Epithelial cell of prostate (primary cell): Measurements from ENCODE around the gene GLMN.

Source experiments
- DNase-seq: peaks from one replicate; pipeline ENCODE4 v3.0.0-alpha.2; 2011; ENCODE audit warnings: low read depth, low spot score
- H3K27ac ChIP-seq: fragments of 450-650 bp; 2 replicates; pipeline ENCODE4 v1.5.1; 2017; ENCODE audit warnings: mild to moderate bottlenecking

Gene GLMN, protein sequence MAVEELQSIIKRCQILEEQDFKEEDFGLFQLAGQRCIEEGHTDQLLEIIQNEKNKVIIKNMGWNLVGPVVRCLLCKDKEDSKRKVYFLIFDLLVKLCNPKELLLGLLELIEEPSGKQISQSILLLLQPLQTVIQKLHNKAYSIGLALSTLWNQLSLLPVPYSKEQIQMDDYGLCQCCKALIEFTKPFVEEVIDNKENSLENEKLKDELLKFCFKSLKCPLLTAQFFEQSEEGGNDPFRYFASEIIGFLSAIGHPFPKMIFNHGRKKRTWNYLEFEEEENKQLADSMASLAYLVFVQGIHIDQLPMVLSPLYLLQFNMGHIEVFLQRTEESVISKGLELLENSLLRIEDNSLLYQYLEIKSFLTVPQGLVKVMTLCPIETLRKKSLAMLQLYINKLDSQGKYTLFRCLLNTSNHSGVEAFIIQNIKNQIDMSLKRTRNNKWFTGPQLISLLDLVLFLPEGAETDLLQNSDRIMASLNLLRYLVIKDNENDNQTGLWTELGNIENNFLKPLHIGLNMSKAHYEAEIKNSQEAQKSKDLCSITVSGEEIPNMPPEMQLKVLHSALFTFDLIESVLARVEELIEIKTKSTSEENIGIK

DNA sequence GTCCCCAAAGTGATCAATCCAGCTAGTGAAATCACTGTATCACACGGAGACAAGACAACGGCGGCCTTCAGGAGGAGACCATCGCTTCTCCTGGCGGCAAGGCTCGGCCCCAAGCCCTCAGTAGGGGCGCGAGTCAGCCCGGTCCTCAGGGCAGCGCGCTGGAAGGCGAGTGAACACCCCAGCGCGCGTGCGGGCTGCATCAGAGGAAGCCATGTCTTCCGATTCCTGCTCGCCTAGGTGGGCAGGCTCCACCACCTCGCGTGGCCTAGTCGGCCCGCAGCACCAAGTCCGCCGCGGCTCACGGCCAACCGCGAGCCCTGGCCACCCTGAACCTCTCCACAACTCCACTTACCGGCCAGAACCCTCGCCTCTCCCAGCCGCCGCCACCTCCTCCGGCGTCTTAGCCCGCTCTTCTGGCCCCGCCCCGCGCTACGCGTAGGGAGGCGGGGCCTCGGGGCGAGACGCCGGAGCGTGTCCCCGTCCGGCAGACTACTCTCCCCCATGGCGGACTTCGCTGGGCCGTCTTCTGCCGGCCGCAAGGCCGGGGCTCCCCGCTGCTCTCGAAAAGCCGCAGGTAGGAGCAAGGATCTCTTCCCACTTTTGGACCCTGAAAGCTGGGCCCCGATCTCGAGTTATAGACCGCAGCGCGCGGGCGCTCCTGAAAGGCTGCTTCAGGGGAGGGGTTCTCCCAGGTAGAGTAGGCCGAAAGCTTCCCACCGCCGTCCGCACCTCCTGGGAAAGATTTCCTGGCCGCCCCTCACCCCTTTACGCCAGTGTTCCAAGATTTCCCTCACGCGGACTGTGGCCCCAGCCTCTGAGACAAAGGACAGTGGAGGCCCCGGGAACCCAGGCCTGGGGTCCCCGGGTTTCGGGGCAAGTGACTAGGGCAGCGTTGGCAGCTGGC lies at the start of gene GLMN, which contains the start of gene RPAP2:
Gene GLMN, minus strand, starts transcription at position 415 of the 904 bp plus-strand sequence. CDS start 988 bp downstream, outside the sequence.
Gene RPAP2, plus strand, starts transcription at position 487 of the 904 bp plus-strand sequence. Its CDS starts 15 bp downstream, at position 502.
- peak within 1 kb of the TSS; percentile 69 for H3K27ac ChIP-seq
- peak; percentile 20 for DNase-seq

DNA sequence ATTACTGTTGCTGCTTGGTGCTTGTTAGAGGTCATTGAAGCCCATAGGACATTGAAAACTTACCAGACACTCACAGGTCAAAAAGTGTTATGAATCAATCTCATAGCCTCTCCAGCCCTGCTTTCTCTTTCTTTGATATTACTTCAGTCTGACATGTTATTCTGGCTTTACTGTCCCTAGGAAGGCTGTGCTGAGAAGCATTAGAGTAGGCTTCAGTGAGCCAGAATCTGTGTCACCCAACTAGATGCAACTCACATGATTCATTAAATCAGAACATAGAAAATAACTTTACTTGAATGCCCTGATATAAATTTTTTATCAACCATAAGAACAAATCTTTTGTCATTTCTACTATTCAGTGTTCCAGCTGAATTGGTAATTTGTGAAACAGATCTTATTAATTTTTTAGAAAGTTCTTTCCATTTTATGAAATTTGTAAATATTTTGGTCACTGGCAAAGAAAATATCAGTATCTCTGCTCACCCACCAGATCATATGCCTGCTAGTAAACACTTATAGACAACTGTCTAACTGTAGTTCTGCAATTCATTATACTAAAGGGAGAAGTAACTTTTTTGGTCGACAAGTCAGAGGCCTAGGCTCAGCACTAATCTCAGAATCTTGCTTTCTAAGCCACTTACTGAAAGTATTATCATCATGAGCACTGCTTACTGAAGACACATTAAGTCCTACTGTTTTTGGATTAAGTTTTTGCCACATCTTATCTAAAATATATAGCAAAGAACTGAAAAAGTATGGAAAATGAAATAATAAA lies 48.3 kb upstream of the GLMN start:
- no peak overlapping the region for H3K27ac ChIP-seq
- DNase-seq: no peak

DNA sequence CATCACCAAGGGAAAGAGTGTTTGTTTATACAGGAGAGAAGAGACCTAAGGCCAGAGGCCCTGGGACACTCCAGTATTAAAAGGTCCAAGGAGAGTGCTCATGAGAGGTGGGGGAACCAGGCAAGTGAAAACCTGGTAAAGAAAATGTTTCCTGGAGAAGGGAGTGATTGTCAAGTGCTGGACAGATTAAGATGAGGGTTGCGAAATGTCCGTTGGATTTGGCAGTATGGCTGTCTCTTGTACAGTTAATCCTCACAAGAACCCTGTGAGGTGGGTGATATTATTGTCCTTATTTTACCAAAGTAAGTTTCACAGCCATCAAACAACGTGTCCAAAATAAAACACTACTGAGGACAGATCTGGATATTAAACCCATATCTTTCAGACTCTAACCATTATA lies 44.3 kb upstream of the GLMN start:
- no peak for DNase-seq
- H3K27ac ChIP-seq: no peak overlapping the region

DNA sequence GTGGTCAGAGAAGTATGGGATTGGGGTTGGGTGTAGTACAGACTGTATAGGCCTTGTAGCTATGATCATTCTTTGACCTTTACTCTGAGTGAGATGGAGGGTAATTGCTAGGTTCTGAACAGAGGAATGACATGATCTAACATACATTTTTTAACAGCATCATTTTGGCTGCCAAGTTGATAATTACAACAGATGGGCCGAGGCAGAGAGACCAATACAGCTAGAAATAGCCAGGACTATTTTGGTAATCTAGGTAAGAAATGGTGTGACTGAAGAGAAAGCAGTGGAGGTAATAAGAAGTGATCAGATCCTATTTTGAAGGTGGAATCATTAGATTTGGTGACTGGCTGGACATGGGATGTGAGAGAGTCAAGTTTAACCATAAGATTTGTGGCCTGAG lies 43.6 kb upstream of the GLMN start:
- no peak overlapping the region for H3K27ac ChIP-seq
- no peak for DNase-seq

DNA sequence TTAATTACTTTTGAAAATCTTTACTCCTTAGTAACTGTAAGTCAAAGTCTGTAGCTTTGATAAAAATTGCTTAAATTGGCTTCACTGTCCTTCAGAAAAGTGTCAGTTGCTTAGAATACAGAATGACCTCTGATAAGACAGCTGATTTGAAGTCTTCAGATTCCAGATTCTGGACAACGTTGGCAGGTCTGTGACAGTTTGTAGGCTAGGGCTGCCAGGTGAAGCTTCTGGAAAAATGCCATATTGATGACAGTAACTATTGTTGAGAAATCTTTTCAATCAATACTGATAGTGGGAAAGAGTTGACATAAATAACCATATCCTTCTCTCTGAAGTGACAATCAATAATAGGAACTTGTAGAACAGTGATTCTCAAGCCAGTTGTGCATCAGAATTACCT lies 41.4 kb upstream of the GLMN start:
- no peak for DNase-seq

DNA sequence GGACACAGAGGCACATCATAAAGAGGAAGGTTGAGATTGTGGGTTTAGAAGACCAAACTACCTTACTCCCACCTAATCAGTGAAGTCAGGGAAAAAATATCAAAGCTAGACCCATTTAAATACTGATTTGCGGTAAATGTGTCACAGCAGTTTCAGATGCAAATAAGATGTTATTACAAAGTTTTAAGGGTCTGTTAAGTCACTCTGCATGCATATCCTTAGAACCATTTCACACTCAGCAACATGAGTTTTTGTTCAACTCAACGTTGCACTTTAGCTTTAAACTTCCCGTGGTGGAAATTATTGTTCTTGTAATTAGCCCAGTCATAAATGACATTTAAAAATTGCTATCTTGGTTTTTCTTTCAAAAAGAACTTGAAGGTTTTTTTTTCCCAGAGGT lies 34.9 kb upstream of the GLMN start:
- H3K27ac ChIP-seq: no peak overlapping the region
- no peak for DNase-seq

More for the DNA sequence above, 41.4 kb upstream of the GLMN start:
- no peak overlapping the region for H3K27ac ChIP-seq

DNA sequence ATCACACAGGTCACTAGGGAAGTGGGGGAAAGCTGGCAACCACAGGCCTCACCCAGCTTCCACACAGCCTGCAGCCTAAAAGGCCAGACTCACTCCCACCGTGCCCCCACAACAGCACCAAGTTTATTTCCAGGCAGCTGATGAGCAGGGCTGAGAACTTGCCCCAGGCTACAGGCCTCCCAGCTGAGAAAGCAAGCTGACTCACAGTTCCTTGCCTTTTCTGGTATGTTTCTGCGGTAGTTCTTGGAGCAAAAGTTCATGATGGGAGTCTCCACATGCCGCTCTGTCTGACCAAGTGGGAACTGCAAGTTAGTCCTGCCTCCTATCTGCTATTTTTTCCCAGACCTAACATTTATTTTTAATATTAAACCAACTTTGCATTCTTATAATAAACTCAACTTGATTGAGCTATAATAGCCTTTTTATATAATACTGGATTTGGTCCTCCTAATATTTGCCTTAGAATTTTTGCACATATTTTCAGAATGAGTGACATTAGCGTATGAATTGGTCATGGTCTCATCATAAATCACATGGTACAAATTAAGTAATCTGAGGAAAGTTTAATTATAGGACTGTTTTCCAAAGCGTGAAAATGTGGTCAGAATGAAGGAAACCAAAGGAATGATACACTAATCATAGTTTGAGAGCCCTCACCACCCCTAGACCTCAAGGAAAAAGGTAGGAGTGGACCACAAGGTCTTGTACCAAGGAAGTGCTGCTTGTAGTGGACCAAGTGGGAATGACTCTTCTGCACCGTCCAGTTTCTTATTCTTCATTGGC lies 30.8 kb upstream of the GLMN start:
- peak overlapping the region; percentile 71 for H3K27ac ChIP-seq
- peak; percentile 91 for DNase-seq

DNA sequence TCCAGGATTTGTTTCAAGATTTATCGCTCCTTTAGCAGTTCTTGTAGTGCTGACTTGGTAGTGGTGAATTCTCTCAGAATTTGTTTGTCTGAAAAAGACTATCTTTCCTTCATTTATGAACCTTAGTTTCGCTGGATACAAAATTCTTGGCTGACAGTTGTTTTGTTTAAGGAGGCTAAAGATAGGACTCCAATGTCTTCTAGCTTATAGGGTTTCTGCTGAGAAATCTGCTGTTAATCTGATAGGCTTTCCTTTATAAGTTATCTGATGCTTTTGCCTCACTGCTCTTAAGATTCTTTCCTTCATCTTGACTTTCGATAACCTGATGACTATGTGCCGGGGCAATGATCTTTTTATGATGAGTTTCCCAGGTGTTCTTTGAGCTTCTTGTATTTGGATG lies 29.0 kb upstream of the GLMN start:
- peak overlapping the region; percentile 69 for H3K27ac ChIP-seq
- no peak for DNase-seq

DNA sequence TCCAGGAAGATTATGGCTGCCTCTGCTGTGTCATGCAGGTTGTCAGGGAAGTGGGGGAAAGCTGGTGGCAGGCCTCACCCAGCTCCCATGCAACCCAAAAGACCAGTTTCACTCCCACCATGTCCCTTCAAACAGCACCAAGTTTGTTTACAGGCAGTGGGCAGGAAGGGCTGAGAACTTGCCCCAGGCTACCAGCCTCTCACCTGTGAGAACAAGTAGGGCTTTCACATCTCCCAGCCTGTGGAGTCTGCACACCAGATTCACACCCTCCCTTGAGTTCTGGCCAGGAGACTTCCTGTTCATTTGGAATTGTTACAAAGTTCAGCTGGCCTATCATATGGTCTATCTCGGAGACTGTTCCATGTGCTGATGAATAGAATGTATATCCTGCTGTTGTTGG lies 27.9 kb upstream of the GLMN start:
- H3K27ac ChIP-seq: peak overlapping the region; percentile 69
- peak; percentile 95 for DNase-seq

DNA sequence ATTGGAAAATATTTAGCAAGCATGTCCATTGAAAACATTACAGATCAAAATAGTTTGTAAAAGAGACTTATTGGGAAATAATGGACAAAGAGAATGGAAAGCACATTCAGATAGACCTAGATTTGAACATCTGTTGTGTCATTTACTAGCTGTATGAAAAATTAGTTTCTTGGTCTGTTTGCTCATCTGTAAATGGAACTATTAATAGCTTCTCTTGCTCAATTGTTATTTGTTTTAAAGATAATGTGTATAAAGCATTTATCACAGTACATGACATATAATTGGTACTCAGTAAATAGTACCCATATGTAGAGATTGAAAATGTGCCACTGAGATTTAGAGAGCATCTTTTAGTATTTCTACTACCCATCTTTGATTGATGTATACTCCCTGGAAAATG lies 26.0 kb upstream of the GLMN start:
- DNase-seq: no peak
- H3K27ac ChIP-seq: no peak overlapping the region

DNA sequence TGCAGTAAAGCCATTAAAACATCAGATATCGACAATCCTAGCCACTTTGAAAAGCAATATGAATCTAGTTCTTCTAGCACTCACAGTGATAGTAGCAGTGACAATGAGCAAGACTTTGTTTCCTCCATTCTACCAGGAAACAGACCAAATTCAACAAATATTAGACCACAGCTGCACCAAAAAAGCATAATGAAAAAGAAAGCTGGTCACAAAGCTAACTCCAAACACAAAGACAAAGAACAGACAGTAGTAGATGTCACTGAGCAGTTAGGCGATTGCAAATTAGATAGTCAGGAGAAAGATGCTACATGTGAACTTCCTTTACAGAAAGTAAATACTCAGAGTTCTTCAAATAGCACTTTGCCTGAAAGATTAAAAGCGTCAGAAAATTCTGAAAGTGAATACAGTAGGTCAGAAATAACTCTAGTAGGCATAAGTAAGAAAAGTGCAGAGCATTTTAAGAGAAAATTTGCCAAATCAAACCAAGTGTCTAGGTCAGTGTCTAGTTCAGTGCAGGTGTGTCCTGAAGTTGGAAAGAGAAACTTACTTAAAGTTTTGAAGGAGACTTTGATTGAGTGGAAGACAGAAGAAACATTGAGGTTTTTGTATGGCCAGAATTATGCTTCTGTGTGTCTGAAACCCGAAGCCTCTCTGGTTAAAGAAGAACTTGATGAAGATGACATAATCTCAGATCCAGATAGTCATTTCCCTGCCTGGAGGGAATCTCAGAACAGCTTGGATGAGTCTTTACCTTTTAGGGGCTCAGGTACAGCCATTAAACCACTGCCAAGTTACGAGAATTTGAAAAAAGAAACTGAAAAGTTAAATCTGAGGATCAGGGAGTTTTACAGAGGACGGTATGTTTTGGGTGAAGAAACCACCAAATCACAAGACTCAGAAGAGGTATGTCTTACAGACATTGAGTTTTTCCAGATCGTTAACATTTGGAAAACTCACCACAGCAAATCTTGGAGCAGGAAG lies 25.0 kb upstream of the GLMN start:
- H3K27ac ChIP-seq: no peak overlapping the region

DNA sequence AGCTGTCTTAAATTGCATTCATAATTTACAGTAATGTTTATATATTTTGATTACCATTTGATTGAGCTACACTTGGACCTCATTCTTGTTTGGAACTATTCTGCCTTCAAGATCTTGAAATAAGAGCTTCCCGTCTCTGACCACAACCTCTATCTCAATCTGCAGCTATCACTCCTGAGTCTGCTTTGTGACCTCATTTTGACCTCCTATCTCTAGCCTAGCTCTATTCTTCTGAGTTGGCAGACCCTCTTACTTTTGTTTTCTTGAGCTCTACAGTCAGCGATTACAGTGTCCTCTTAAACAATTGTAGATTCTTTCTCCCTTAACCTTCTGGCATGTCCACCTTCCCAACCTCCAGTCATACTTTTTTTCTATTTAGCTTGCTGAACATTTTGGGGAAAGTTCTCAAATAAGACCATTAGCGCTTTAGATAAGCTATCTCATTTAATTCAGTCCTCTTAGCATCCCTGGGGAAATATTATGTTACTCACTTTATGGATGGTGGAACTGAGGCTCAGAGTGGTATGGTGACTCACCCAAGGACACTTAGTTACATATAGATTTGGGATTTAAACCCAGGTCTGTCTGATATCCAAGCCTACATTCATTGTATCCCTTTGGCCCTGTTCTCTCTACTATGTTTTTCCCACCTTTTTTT lies 19.2 kb upstream of the GLMN start:
- no peak for DNase-seq
- H3K27ac ChIP-seq: no peak overlapping the region

More for the DNA sequence above, 25.0 kb upstream of the GLMN start:
- DNase-seq: no peak

DNA sequence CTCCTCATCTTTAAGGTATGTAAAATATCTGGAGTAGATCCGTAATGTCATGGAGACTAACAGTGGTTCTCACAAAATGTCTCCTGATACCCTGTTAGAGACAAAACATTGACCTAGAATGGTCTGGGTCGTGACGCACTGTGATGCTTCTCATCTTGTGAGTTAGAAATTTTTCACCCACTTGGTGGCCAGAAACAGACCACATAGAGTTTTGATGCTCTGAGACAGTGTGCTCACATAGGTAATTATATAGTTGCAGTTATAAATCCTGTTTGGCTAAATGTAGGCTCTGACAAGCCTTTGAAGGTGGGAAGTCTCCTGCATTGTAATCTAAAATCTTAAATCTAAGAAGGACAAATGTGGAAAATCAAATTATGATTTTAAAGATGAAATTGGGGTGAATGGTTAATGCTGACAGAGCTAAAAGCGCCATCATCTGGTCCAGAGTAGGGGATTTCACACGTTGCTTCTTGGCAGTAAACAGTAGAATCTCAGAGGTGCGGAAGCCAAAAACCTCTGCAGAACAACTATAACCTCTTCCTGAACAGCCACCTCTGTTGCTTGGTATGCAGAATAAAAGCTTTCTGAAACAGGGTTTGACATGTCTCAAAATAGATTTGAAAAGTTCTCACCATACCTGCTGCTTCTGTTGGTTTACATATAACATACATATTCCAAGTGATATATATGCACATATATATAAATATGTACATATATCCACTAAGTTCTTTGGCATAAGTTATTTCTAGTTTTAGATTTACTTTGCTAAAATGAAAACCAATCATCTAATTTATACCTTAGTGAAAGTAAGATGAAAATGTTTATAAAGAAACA lies 17.2 kb upstream of the GLMN start:
- H3K27ac ChIP-seq: no peak overlapping the region
- DNase-seq: no peak

DNA sequence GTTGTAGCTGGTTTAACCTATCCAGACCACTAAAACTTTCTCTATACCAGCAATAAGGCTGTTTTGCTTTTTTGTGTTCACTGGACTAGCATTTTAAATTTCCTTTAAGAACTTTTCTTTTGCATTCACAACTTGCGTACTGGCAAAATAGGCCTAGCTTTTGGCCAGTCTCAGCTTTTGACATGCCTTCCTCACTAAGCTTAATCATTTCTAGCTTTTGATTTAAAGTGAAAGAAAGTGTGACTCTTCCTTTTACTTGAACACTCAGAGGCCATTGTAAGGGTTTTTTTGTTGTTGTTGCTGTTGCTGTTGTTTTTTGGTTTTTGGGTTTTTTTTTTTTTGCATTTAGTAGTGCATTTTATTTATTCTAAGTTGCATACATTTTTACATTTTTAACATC lies 15.2 kb upstream of the GLMN start:
- no peak for DNase-seq
- H3K27ac ChIP-seq: no peak overlapping the region

DNA sequence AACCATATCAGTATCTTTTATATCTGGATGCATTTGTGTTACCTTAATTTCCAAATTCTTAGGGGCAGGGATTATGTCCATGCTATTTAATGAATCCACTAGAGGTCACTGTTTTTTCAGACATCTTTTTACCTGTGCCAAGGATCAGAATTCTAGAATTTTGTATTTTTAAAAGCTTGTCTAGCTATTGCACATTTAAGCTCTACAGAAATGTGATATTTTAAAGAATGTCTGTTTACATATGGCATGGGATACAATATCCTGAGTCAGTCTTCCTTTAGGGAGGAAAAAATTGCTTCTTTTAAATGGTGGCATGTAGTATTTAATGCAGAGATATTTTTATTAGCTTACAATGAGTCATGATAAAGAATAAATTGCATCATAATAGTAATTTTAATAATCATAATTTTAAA lies 11.4 kb upstream of the GLMN start:
- DNase-seq: no peak
- H3K27ac ChIP-seq: no peak overlapping the region

DNA sequence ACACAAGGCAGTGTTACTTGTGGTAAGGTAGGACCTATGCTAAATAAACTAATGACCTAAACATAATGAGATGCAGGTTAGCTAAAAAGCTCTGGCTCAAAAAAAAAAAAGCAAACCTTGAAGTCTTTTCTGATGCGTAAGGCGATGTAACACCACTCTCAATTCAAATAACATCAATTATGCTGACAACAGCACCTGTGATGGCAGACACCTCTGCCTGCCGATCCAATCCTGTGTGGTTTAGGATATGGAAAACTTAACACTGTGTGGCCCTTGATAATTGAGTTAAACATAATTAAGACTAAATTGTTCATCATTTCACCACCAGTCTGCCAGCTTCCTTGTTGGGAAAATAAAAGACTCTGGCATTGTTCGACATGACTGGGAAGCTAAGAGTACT lies 9.2 kb upstream of the GLMN start:
- no peak for DNase-seq
- H3K27ac ChIP-seq: no peak overlapping the region

DNA sequence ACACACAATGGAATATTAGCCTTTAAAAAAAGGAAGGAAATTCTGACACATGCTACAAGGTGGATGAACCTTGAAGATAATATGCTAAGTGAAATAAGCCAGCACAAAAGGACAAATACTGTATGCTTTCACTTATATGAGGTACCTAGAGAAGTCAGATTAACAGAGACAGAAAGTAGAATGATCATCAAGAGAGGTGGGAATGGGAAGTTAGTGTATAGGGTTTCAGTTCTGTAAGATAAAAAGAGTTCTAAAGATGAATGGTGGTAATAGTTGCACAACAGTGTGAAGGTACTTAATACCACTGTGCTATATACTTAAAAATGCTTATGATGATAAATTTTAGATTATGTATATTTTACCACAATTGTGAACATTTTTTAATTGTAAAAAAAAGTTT lies 7.2 kb upstream of the GLMN start:
- no peak for DNase-seq
- no peak overlapping the region for H3K27ac ChIP-seq
